ENCODE results near the gene PDZD4. TPM values are rescaled to one million over a fixed set of nuclear protein-coding genes. Genes with fewer than 3 reads are reported as not detected.
A peak's percentile ranks its signal among the peaks of the same experiment; 100 is the strongest.

The PDZD4 gene
- total and polyA plus RNA-seq, 9 of the 15 experiments (the other 6 are each of a cell fraction or from before 2014, with no cell fraction given), result 0.05 to 0.38 (median 0.07) TPM; not detected in 5

- no peak for TF ChIP-seq HDAC6 (IDR thresholded peaks at IDR 0.05; ENCODE audit: low read depth, low read length)
- no peak for TF ChIP-seq RERE (CRISPR knock-in tag; IDR thresholded peaks at IDR 0.05; ENCODE audit: borderline replicate concordance)
- no peak for TF ChIP-seq HNRNPH1 (optimal IDR thresholded peaks at IDR 0.05; ENCODE audit: low read depth, low read length)
- peak; percentile 45; the same call in 1 of the 2 replicates for TF ChIP-seq ATF3 (IDR thresholded peaks at IDR 0.05)
- TF ChIP-seq ATF3 (CRISPR knock-in tag; conservative IDR thresholded peaks at IDR 0.05), result no peak
- no peak for TF ChIP-seq ARID2 (IDR thresholded peaks at IDR 0.05)
- no peak for TF ChIP-seq CHD7 (IDR thresholded peaks at IDR 0.05; ENCODE audit: low read depth, low read length)
Observed at GRCh38 chrX:153853180-153853901, 23.0 kb upstream of the PDZD4 start (continued).

All from K562 (cell line).